MM.1S (cell line): ENCODE data around the gene ACSL1.

Source experiments
- DNase-seq: peaks from one replicate; pipeline ENCODE4 v3.0.0-alpha.2; 2015
- H2AFZ ChIP-seq: fragments of 300-600 bp; sonication (generic); 2 replicates; pipeline ENCODE4 v1.6.0; 2016; ENCODE audit warnings: antibody characterized with exemption, low read length
- H3F3A ChIP-seq: fragments of 300-600 bp; sonication (generic); 2 replicates; pipeline ENCODE4 v1.6.1; 2016; ENCODE audit warnings: mild to moderate bottlenecking, antibody characterized with exemption, low read length, moderate library complexity, mixed read lengths; ENCODE audit not compliant: insufficient read depth
- H3K27ac ChIP-seq: fragments of 300-600 bp; sonication (generic); 2 replicates; pipeline ENCODE4 v1.5.1; 2016; ENCODE audit warnings: mild to moderate bottlenecking, low read length
- H3K27me3 ChIP-seq: fragments of 300-600 bp; sonication (generic); replicated peaks from 2 replicates; pipeline ENCODE4 v1.6.0; 2016; ENCODE audit warnings: low read length; ENCODE audit not compliant: insufficient read depth
- H3K36me3 ChIP-seq: fragments of 300-600 bp; sonication (generic); replicated peaks from 2 replicates; pipeline ENCODE4 v1.6.1; 2016; ENCODE audit warnings: mild to moderate bottlenecking, low read length, mixed read lengths; ENCODE audit not compliant: insufficient read depth
- H3K4me1 ChIP-seq: fragments of 300-600 bp; sonication (generic); 2 replicates; pipeline ENCODE4 v1.6.1; 2016; ENCODE audit warnings: low read length, mixed read lengths
- H3K4me2 ChIP-seq: fragments of 300-600 bp; sonication (generic); 2 replicates; pipeline ENCODE4 v1.6.0; 2016; ENCODE audit warnings: low read depth, low read length
- H3K4me3 ChIP-seq: fragments of 300-600 bp; sonication (generic); 2 replicates; pipeline ENCODE4 v1.5.1; 2016; ENCODE audit warnings: low read length, mixed read lengths
- H3K79me2 ChIP-seq: fragments of 300-600 bp; sonication (generic); 2 replicates; pipeline ENCODE4 v1.6.1; 2016; ENCODE audit warnings: mixed run types, low read length, mixed read lengths
- H3K9ac ChIP-seq: fragments of 300-600 bp; sonication (generic); 2 replicates; pipeline ENCODE4 v1.6.1; 2016; ENCODE audit warnings: low read length, mixed read lengths
- H3K9me2 ChIP-seq: fragments of 300-600 bp; sonication (generic); replicated peaks from 2 replicates; pipeline ENCODE4 v1.6.1; 2016; ENCODE audit warnings: mild to moderate bottlenecking, low read length, mixed read lengths; ENCODE audit not compliant: insufficient read depth
- H3K9me3 ChIP-seq: fragments of 300-600 bp; sonication (generic); replicated peaks from 2 replicates; pipeline ENCODE4 v1.6.1; 2016; ENCODE audit warnings: mild to moderate bottlenecking, low read length, mixed read lengths; ENCODE audit not compliant: insufficient read depth
- H4K20me1 ChIP-seq: fragments of 300-600 bp; sonication (generic); 2 replicates; pipeline ENCODE4 v1.6.1; 2016; ENCODE audit warnings: mild to moderate bottlenecking, low read length, moderate library complexity, mixed read lengths; ENCODE audit not compliant: insufficient read depth
- EZH2 ChIP-seq: fragments of 300-600 bp; sonication (generic); optimal IDR thresholded peaks from 2 replicates; pipeline ENCODE3; 2017; ENCODE audit warnings: low read depth, mild to moderate bottlenecking, antibody characterized with exemption, low read length, mixed read lengths
- EZH2phosphoT487 ChIP-seq: fragments of 300-600 bp; sonication (generic); IDR thresholded peaks from 2 replicates; pipeline ENCODE4 v1.6.1; 2018; ENCODE audit warnings: antibody characterized with exemption, low read length
- TF ChIP-seq, protein P1 (sequence below): fragments of 300-600 bp; sonication (generic); IDR thresholded peaks from 2 replicates; pipeline ENCODE4 v1.5.1; 2016; ENCODE audit warnings: antibody characterized with exemption, low read length, mixed read lengths

ACSL1 gene

DNA sequence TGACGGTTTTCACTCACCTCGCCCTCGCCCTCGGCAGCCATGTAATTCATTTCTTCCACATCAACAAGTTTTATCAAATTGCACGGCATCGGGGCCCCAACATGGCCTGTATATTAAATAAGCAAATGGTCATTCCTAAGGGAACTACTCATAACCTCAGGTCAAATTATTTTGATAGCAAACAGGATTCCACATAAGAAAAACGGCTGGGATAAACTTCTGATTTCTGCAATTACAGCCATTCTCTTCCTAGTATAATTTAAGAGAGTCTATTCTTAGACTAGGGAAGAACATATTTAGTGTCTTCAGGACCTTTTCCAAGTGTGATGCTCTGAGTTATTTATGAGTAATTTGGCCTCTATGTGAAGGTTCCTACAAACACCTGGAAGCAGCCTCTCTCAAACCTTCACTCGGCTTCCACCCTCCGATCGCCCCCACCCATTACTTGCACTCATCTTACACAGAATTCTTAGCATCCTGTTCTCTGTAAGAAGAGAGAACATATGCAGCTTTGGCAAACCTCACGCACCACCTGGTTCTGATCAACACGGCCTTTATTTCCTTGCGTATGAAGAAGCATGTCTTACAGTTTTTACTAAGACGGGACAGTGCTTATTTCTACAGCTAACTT, 62.5 kb downstream of the ACSL1 start:
- no peak overlapping the region for H3K4me3 ChIP-seq
- H3K9me2 ChIP-seq = no peaks in the 10 kb centered on the region
- H3K4me1 ChIP-seq = peaks cover 6% of the 10 kb centered on the region; the same call in 1 of the 2 replicates
- no peaks in the 10 kb centered on the region for H4K20me1 ChIP-seq
- no peak overlapping the region for H3K9ac ChIP-seq
- H3F3A ChIP-seq = no peaks in the 10 kb centered on the region
- no peak overlapping the region for H2AFZ ChIP-seq
- no peak for DNase-seq
- H3K9me3 ChIP-seq = no peaks in the 10 kb centered on the region
- H3K79me2 ChIP-seq = no peaks in the 10 kb centered on the region
- H3K27ac ChIP-seq = no peak overlapping the region
- no peaks in the 10 kb centered on the region for H3K36me3 ChIP-seq
- no peak overlapping the region for H3K4me2 ChIP-seq
- H3K27me3 ChIP-seq = no peaks in the 10 kb centered on the region
- TF ChIP-seq EZH2phosphoT487 (no peak), EZH2 (no peak)
- TF ChIP-seq, protein P1, sequence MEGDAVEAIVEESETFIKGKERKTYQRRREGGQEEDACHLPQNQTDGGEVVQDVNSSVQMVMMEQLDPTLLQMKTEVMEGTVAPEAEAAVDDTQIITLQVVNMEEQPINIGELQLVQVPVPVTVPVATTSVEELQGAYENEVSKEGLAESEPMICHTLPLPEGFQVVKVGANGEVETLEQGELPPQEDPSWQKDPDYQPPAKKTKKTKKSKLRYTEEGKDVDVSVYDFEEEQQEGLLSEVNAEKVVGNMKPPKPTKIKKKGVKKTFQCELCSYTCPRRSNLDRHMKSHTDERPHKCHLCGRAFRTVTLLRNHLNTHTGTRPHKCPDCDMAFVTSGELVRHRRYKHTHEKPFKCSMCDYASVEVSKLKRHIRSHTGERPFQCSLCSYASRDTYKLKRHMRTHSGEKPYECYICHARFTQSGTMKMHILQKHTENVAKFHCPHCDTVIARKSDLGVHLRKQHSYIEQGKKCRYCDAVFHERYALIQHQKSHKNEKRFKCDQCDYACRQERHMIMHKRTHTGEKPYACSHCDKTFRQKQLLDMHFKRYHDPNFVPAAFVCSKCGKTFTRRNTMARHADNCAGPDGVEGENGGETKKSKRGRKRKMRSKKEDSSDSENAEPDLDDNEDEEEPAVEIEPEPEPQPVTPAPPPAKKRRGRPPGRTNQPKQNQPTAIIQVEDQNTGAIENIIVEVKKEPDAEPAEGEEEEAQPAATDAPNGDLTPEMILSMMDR = no peak

DNA sequence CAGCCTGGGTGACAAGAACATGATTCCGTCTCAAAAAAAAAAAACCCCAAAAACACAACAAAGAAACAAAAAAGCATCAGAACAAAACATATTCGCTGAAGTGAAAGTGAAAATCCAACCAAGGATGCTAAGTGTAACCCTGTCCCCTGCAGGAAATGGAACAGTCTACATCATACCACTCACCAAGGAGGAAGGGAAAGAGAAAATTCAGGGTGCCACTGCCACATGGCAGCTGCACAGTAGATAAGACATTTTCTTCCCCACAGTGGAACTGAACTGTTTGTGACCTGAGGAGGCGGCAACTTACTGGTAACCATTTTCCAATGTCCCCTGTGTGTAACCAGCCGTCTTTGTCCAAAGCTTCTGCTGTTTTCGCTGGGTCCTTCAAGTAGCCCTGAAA, 63.7 kb downstream of the ACSL1 start:
- no peaks in the 10 kb centered on the region for H3K9me2 ChIP-seq
- no peaks in the 10 kb centered on the region for H3K27me3 ChIP-seq
- no peak overlapping the region for H2AFZ ChIP-seq
- H4K20me1 ChIP-seq = no peaks in the 10 kb centered on the region
- H3K4me3 ChIP-seq = no peak overlapping the region
- no peaks in the 10 kb centered on the region for H3F3A ChIP-seq
- H3K27ac ChIP-seq = no peak overlapping the region
- peak overlapping the region; percentile 23; the same call in 1 of the 2 replicates for H3K4me2 ChIP-seq
- no peaks in the 10 kb centered on the region for H3K79me2 ChIP-seq
- peak; percentile 72 for DNase-seq
- peaks cover 6% of the 10 kb centered on the region; the same call in 1 of the 2 replicates for H3K4me1 ChIP-seq
- H3K36me3 ChIP-seq = no peaks in the 10 kb centered on the region
- TF ChIP-seq, protein P1 = 0 out of 2 replicates have a peak, but pooled peaks have one; percentile 9
- TF ChIP-seq EZH2 (no peak), EZH2phosphoT487 (no peak)
- no peak overlapping the region for H3K9ac ChIP-seq
- no peaks in the 10 kb centered on the region for H3K9me3 ChIP-seq

DNA sequence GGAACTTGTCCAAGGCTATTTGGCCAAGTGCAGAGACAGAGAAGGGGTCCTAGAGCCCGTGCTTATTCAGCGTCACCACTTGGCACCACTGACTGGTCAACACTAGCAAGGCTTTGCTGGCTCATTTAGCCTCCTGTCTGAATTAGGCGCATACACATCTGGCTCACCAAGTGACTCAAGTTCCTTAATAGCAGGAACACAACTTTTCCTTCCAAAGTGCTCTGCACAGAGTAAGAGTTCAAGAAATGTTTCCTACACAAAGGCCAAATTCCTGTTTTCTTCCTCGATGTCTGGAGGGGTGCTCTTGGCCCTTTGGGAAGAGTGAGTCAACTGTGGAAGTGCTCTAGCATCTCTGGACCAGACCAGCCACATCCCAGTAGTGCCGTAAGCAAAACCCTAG, 65.1 kb downstream of the ACSL1 start:
- H3K27ac ChIP-seq = no peak overlapping the region
- no peaks in the 10 kb centered on the region for H3K9me3 ChIP-seq
- no peak overlapping the region for H3K4me3 ChIP-seq
- H3F3A ChIP-seq = no peaks in the 10 kb centered on the region
- TF ChIP-seq EZH2 (no peak), EZH2phosphoT487 (no peak)
- TF ChIP-seq, protein P1 = no peak
- H2AFZ ChIP-seq = no peak overlapping the region
- H3K27me3 ChIP-seq = no peaks in the 10 kb centered on the region
- no peaks in the 10 kb centered on the region for H3K36me3 ChIP-seq
- no peaks in the 10 kb centered on the region for H3K9me2 ChIP-seq
- no peaks in the 10 kb centered on the region for H3K79me2 ChIP-seq
- no peaks in the 10 kb centered on the region for H4K20me1 ChIP-seq
- no peak overlapping the region for H3K9ac ChIP-seq
- DNase-seq = no peak
- peaks cover 6% of the 10 kb centered on the region; the same call in 1 of the 2 replicates for H3K4me1 ChIP-seq
- H3K4me2 ChIP-seq = no peak overlapping the region
